SK-N-SH (cell line): ENCODE data around the gene GZMB. TPM values are rescaled to one million over a fixed set of nuclear protein-coding genes. Genes with fewer than 3 reads are reported as not detected.

ENCODE experiments used
- CTCF ChIA-PET: fragments of 300-600, 350-600 bp; formaldehyde crosslinking; extraction: SDS; loops from one replicate; lab custom pipeline; 2021; lab: Yijun Ruan, JAX
- POLR2A ChIA-PET: fragments of 350-600 bp; sonication (Branson Sonifier 250); formaldehyde crosslinking; extraction: SDS; loops from one replicate; lab custom pipeline; 2020; ENCODE audit warnings: antibody characterized with exemption, inconsistent platforms; lab: Yijun Ruan, JAX
- DNase-seq: peaks from one replicate; pipeline ENCODE4 v3.0.0; 2012
- H2AFZ ChIP-seq: fragments of 200-600 bp; sonication (generic); 2 replicates; pipeline ENCODE4 v1.8.1; 2016; ENCODE audit warnings: antibody characterized with exemption, mild to moderate bottlenecking, low read depth
- H3F3A ChIP-seq: fragments of 200-600 bp; sonication (generic); replicated peaks from 2 replicates; pipeline ENCODE3; 2016; ENCODE audit warnings: antibody characterized with exemption, mild to moderate bottlenecking; ENCODE audit not compliant: insufficient read depth
- H3K27ac ChIP-seq, 2 experiments: fragments of 200-500 bp in 1 of 2; fragments of 200-600 bp in 1 of 2; sonication (Bioruptor generic) in 1 of 2; sonication (generic), shearing (Covaris generic) in 1 of 2; 2 replicates each; pipeline versions ENCODE4 v1.5.1 to v1.6.1; 2014 to 2016; ENCODE audit warnings: low read depth in 2 of 2, inconsistent platforms in 1 of 2, low read length in 1 of 2, mild to moderate bottlenecking in 1 of 2, mixed read lengths in 1 of 2
- H3K27me3 ChIP-seq: fragments of 200-600 bp; sonication (generic), shearing (Covaris generic); 2 replicates; pipeline ENCODE4 v1.6.1; 2016; ENCODE audit warnings: mixed run types; ENCODE audit not compliant: insufficient read depth
- H3K36me3 ChIP-seq, 2 experiments: fragments of 200-500 bp in 1 of 2; fragments of 200-600 bp in 1 of 2; sonication (Bioruptor generic) in 1 of 2; sonication (generic) in 1 of 2; replicated peaks in 1 of 2; 2 replicates each; pipeline versions ENCODE3 to v1.5.1; 2014 to 2016; ENCODE audit warnings: low read length in 1 of 2, mild to moderate bottlenecking in 1 of 2; ENCODE audit not compliant: insufficient read depth in 2 of 2, control insufficient read depth in 1 of 2
- H3K4me1 ChIP-seq, 2 experiments: fragments of 200-500 bp in 1 of 2; fragments of 200-600 bp in 1 of 2; sonication (Bioruptor generic) in 1 of 2; sonication (generic), shearing (Covaris generic) in 1 of 2; 2 replicates each; pipeline versions ENCODE4 v1.5.1 to v1.6.1; 2014 to 2016; ENCODE audit warnings: low read depth in 1 of 2, low read length in 1 of 2, mixed run types in 1 of 2; ENCODE audit not compliant: insufficient read depth in 2 of 2, control insufficient read depth in 1 of 2
- H3K4me2 ChIP-seq: fragments of 200-600 bp; sonication (generic), shearing (Covaris generic); 2 replicates; pipeline ENCODE4 v1.6.1; 2017; ENCODE audit warnings: mixed run types
- H3K4me3 ChIP-seq, 2 experiments: fragments of 200-500 bp in 1 of 2; fragments of 200-600 bp in 1 of 2; sonication (Bioruptor generic) in 1 of 2; sonication (generic), shearing (Covaris generic) in 1 of 2; 2 replicates each; pipeline versions ENCODE4 v1.5.1 to v1.8.1; 2014 to 2016; ENCODE audit warnings: low read depth in 2 of 2, inconsistent platforms in 1 of 2, low read length in 1 of 2, mild to moderate bottlenecking in 1 of 2, mixed read lengths in 1 of 2, moderate library complexity in 1 of 2
- H3K79me2 ChIP-seq: fragments of 200-600 bp; sonication (generic); 2 replicates; pipeline ENCODE4 v1.8.1; 2017; ENCODE audit warnings: mild to moderate bottlenecking; ENCODE audit not compliant: insufficient read depth
- H3K9ac ChIP-seq: fragments of 200-600 bp; sonication (generic); 2 replicates; pipeline ENCODE4 v1.6.1; 2017; ENCODE audit warnings: mixed run types
- H3K9me2 ChIP-seq: fragments of 200-600 bp; sonication (generic); 2 replicates; pipeline ENCODE4 v1.6.1; 2017; ENCODE audit warnings: mixed run types
- H3K9me3 ChIP-seq: fragments of 200-600 bp; sonication (generic); 2 replicates; pipeline ENCODE4 v1.6.1; 2017; ENCODE audit warnings: mixed run types, mild to moderate bottlenecking, moderate library complexity
- H4K20me1 ChIP-seq: fragments of 200-600 bp; sonication (generic); 2 replicates; pipeline ENCODE4 v1.6.1; 2017; ENCODE audit warnings: mild to moderate bottlenecking, mixed run types; ENCODE audit not compliant: insufficient read depth
- ELF1 ChIP-seq: IDR thresholded peaks from 2 replicates; pipeline ENCODE4 v1.4.0; 2012
- FOSL2 ChIP-seq: IDR thresholded peaks from 2 replicates; pipeline ENCODE4 v1.4.0; 2012; ENCODE audit warnings: low read depth, mild to moderate bottlenecking, moderate library complexity, borderline replicate concordance
- FOXM1 ChIP-seq: IDR thresholded peaks from 2 replicates; pipeline ENCODE4 v1.4.0; 2012; ENCODE audit warnings: low read depth, mild to moderate bottlenecking
- GABPA ChIP-seq: IDR thresholded peaks from 2 replicates; pipeline ENCODE4 v1.4.0; 2012; ENCODE audit warnings: low read depth, mild to moderate bottlenecking
- MAX ChIP-seq: IDR thresholded peaks from 2 replicates; pipeline ENCODE4 v1.4.0; 2012; ENCODE audit warnings: low read depth
- MEF2A ChIP-seq: IDR thresholded peaks from 2 replicates; pipeline ENCODE4 v1.4.0; 2012; ENCODE audit warnings: low read depth, borderline replicate concordance
- MXI1 ChIP-seq: IDR thresholded peaks from 2 replicates; pipeline ENCODE4 v1.6.1; 2012; ENCODE audit warnings: mild to moderate bottlenecking, low read depth, low read length, improper control_type of control experiment
- NRF1 ChIP-seq: IDR thresholded peaks from 2 replicates; pipeline ENCODE4 v1.6.1; 2012; ENCODE audit warnings: low read depth, mild to moderate bottlenecking, low read length
- POLR2AphosphoS5 ChIP-seq: IDR thresholded peaks from 2 replicates; pipeline ENCODE4 v1.6.1; 2012; ENCODE audit warnings: low read depth, low read length
- RAD21 ChIP-seq: IDR thresholded peaks from 2 replicates; pipeline ENCODE4 v1.6.1; 2012; ENCODE audit warnings: mild to moderate bottlenecking, low read length
- RCOR1 ChIP-seq: fragments of 150-350 bp; IDR thresholded peaks from 2 replicates; pipeline ENCODE4 v1.6.1; 2017; ENCODE audit warnings: antibody characterized with exemption, low read length
- REST ChIP-seq: IDR thresholded peaks from 2 replicates; pipeline ENCODE4 v1.6.1; 2012; ENCODE audit warnings: mild to moderate bottlenecking, low read depth, low read length, moderate library complexity
- RFX5 ChIP-seq: IDR thresholded peaks from 2 replicates; pipeline ENCODE4 v1.6.1; 2012; ENCODE audit warnings: mild to moderate bottlenecking, improper control_type of control experiment, low read length
- SIN3A ChIP-seq: IDR thresholded peaks from 2 replicates; pipeline ENCODE4 v1.6.1; 2012; ENCODE audit warnings: low read depth, mild to moderate bottlenecking, low read length, moderate library complexity, borderline replicate concordance
- TCF12 ChIP-seq: IDR thresholded peaks from 2 replicates; pipeline ENCODE4 v1.4.0; 2012
- TEAD4 ChIP-seq: IDR thresholded peaks from 2 replicates; pipeline ENCODE4 v1.4.0; 2012; ENCODE audit warnings: mild to moderate bottlenecking, borderline replicate concordance; ENCODE audit not compliant: insufficient read depth
- USF1 ChIP-seq: IDR thresholded peaks from 2 replicates; pipeline ENCODE4 v1.4.0; 2012; ENCODE audit warnings: low read depth, borderline replicate concordance
- USF2 ChIP-seq: fragments of 150-350 bp; IDR thresholded peaks from 2 replicates; pipeline ENCODE4 v1.6.1; 2017; ENCODE audit warnings: antibody characterized with exemption, low read length, low read depth, borderline replicate concordance
- YY1 ChIP-seq: IDR thresholded peaks from 2 replicates; pipeline ENCODE4 v1.4.0; 2012; ENCODE audit warnings: low read depth, mild to moderate bottlenecking
- WGBS: methylation state at CpG from one replicate; pipeline ENCODE4 v1.1.6; 2017; ENCODE audit warnings: low lambda C conversion rate; 5-methylcytosine and 5-hydroxymethylcytosine counted together
- polyA plus RNA-seq, 3 experiments: library from polyadenylated mRNA; depleted of rRNA; stranded (reverse); fragments of >200 nt; gene quantifications; 2 replicates each; pipeline ENCODE4 v1.2.3, GENCODE V29; 2012

The GZMB gene
- polyA plus RNA-seq, 1 of the 3 experiments (the other 2 are of a cell fraction), result not detected

- H3K9me2 ChIP-seq, result no peaks in the 10 kb centered on the region
- WGBS, result 7% methylated on average over 9 of the region's 10 CpGs
- no peak overlapping the region for H3K9ac ChIP-seq
These were observed 3.0 kb downstream of the GZMB start for GRCh38 chr14:24630872-24631477.

GRCh38 chr14:24630087-24630871 lies 3.7 kb downstream of the GZMB start:
- Histone ChIP-seq H3K27me3 (no peaks in the 10 kb centered on the region; the same call in 1 of the 2 replicates), H3K9ac (no peak overlapping the region), H3K36me3 (no peaks in the 10 kb centered on the region), H3K4me1 (no peaks in the 10 kb centered on the region), H3K4me2 (no peak overlapping the region), H4K20me1 (no peaks in the 10 kb centered on the region), H3K27ac (no peak overlapping the region), H2AFZ (no peak overlapping the region), H3K9me2 (no peaks in the 10 kb centered on the region), H3K4me3 (no peak overlapping the region), H3K9me3 (no peaks in the 10 kb centered on the region), H3F3A (no peaks in the 10 kb centered on the region), H3K79me2 (no peaks in the 10 kb centered on the region)
- WGBS, result 0% methylated on average over 2 of the region's 3 CpGs
- ChIA-PET POLR2A (no interaction called here), CTCF (no interaction called here)
- no peak for DNase-seq
- TF ChIP-seq RFX5, result no peak
- no peak for TF ChIP-seq REST
- TF ChIP-seq TCF12, result no peak
- no peak for TF ChIP-seq RCOR1
- TF ChIP-seq ELF1, result no peak
- no peak for TF ChIP-seq MAX
- TF ChIP-seq USF2, result no peak
- no peak for TF ChIP-seq TEAD4
- no peak for TF ChIP-seq POLR2AphosphoS5
- no peak for TF ChIP-seq USF1
- TF ChIP-seq YY1, result no peak
- no peak for TF ChIP-seq GABPA
- TF ChIP-seq FOXM1, result no peak
- TF ChIP-seq SIN3A, result no peak
- no peak for TF ChIP-seq NRF1
- no peak for TF ChIP-seq FOSL2

More at GRCh38 chr14:24630872-24631477, 3.0 kb downstream of the GZMB start:
- H3K27ac ChIP-seq, result no peak overlapping the region
- no peaks in the 10 kb centered on the region for H3K9me3 ChIP-seq
- H3F3A ChIP-seq, result no peaks in the 10 kb centered on the region
- DNase-seq, result no peak
- H3K79me2 ChIP-seq, result no peaks in the 10 kb centered on the region
- ChIA-PET POLR2A (no interaction called here), CTCF (no interaction called here)
- no peak overlapping the region for H3K4me2 ChIP-seq
- H3K4me1 ChIP-seq, result no peaks in the 10 kb centered on the region
- H3K27me3 ChIP-seq, result no peaks in the 10 kb centered on the region; the same call in 1 of the 2 replicates
- no peaks in the 10 kb centered on the region for H3K36me3 ChIP-seq
- no peaks in the 10 kb centered on the region for H4K20me1 ChIP-seq
- H3K4me3 ChIP-seq, result no peak overlapping the region
- TF ChIP-seq RCOR1 (no peak), MEF2A (no peak), ELF1 (no peak), MXI1 (no peak), RAD21 (no peak), NRF1 (no peak), USF1 (no peak), TCF12 (no peak), RFX5 (no peak)
- no peak overlapping the region for H2AFZ ChIP-seq
